Subcutaneous abdominal adipose tissue (tissue), 5 donors: ENCODE data around the gene PTPRU.
"Not testable (repeated sequence)": the region's sequence is repeated elsewhere in the genome, so short reads cannot be mapped to it uniquely, and the experiment has no call there.

Experiments used
- H3K27ac ChIP-seq: one replicate; pipeline ENCODE4 v1.7.0; 2013; ENCODE audit warnings: low read depth, mild to moderate bottlenecking, inconsistent platforms, low read length, moderate library complexity
- H3K27me3 ChIP-seq, 5 donors: one replicate each; pipeline ENCODE4 v1.7.0; 2013; ENCODE audit warnings: low read length in 5 of 5, inconsistent platforms in 1 of 5; ENCODE audit not compliant: control insufficient read depth in 5 of 5, insufficient read depth in 4 of 5
- H3K36me3 ChIP-seq, 5 donors: one replicate each; pipeline ENCODE4 v1.7.0; 2013; ENCODE audit warnings: low read length in 5 of 5; ENCODE audit not compliant: control insufficient read depth in 5 of 5, insufficient read depth in 5 of 5
- H3K4me1 ChIP-seq, 5 donors: one replicate each; pipeline ENCODE4 v1.7.0; 2013; ENCODE audit warnings: low read length in 5 of 5, mild to moderate bottlenecking in 3 of 5, moderate library complexity in 1 of 5; ENCODE audit not compliant: control insufficient read depth in 5 of 5, insufficient read depth in 5 of 5
- H3K4me3 ChIP-seq, 5 donors: one replicate each; pipeline ENCODE4 v1.7.0; 2013; ENCODE audit warnings: low read length in 5 of 5, low read depth in 1 of 5
- H3K9ac ChIP-seq, 5 donors: one replicate each; pipeline ENCODE4 v1.7.0; 2013; ENCODE audit warnings: low read length in 5 of 5, mild to moderate bottlenecking in 4 of 5, moderate library complexity in 3 of 5
- H3K9me3 ChIP-seq, 5 donors: one replicate each; pipeline ENCODE4 v1.7.0; 2013; ENCODE audit warnings: low read length in 5 of 5; ENCODE audit not compliant: control insufficient read depth in 5 of 5
- donor health status: healthy.
- donor health status: healthy.
- donor health status: healthy.
- donor health status: healthy.
- donor health status: healthy.

PTPRU gene

DNA sequence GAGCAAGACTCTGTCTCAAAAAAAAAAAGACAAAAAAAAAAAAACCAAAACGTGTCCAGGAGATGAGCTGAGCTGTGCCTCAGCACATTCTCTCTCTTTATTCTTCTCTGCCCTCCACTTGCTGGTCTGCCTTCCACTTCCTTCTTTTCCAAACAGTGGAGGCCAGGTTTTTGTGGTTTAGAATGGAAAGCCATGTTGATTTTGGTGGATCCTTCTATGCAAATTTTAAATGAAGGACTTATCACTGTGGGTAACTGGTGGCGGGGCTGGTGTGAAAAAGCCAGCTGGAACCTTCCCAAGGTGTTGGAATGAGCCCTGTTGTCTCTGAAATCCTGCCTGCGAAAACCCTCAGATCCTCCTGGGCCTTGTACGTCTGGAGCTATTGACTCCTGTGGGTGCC, 61.9 kb downstream of the PTPRU start:
- no peaks in the 10 kb centered on the region for H3K4me1 ChIP-seq
- no peaks in the 10 kb centered on the region for H3K9me3 ChIP-seq
- no peak overlapping the region for H3K4me3 ChIP-seq
- no peaks in the 10 kb centered on the region for H3K27me3 ChIP-seq
- no peak overlapping the region for H3K27ac ChIP-seq
- peaks cover 9 to 26% (median 12%) of the 10 kb centered on the region in 5 donors for H3K36me3 ChIP-seq
- H3K9ac ChIP-seq: no peak overlapping the region

DNA sequence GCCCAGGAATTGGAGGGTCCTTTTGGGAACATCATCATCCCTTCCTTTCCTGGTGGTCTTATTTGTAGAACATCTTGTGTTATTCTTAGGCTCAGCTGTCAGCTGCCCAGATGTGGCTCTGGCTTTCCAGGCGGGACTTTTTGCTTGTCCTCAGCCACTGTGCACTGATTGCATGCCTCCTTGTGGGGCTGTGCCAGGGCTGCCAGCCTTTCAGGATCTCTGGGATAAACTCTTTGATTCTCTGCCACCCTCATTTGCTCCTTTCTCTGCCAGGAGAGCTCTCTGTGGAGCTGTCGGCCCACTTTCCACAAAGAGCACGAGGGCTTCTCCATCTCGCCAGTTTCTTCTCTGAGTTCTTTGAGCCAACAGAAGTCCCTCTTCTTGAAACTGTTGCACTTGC, 63.1 kb downstream of the PTPRU start:
- Histone ChIP-seq H3K27me3 (no peaks in the 10 kb centered on the region), H3K9ac (no peak overlapping the region), H3K36me3 (peaks cover 6 to 37% (median 19%) of the 10 kb centered on the region in 5 donors), H3K4me3 (no peak overlapping the region), H3K9me3 (no peaks in the 10 kb centered on the region), H3K4me1 (no peaks in the 10 kb centered on the region), H3K27ac (no peak overlapping the region)

DNA sequence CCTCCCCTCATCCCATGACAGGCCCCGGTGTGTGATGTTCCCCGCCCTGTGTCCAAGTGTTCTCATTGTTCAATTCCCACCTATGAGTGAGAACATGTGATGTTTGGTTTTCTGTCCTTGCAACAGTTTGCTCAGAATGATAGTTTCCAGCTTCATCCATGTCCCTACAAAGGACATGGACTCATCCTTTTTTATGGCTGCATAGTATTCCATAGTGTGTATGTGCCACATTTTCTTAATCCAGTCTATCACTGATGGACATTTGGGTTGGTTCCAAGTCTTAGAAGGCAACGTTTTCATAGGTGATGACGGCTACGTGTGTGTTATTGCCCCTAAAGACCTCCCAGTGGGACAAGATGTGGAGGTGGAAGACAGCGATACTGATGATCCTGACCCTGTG, 65.4 kb downstream of the PTPRU start:
- not testable (repeated sequence) for H3K27me3 ChIP-seq, H3K4me3 ChIP-seq, H3K9ac ChIP-seq, H3K4me1 ChIP-seq, H3K27ac ChIP-seq, H3K9me3 ChIP-seq
- peaks cover 6 to 55% (median 35%) of the 10 kb centered on the region in 5 donors for H3K36me3 ChIP-seq

DNA sequence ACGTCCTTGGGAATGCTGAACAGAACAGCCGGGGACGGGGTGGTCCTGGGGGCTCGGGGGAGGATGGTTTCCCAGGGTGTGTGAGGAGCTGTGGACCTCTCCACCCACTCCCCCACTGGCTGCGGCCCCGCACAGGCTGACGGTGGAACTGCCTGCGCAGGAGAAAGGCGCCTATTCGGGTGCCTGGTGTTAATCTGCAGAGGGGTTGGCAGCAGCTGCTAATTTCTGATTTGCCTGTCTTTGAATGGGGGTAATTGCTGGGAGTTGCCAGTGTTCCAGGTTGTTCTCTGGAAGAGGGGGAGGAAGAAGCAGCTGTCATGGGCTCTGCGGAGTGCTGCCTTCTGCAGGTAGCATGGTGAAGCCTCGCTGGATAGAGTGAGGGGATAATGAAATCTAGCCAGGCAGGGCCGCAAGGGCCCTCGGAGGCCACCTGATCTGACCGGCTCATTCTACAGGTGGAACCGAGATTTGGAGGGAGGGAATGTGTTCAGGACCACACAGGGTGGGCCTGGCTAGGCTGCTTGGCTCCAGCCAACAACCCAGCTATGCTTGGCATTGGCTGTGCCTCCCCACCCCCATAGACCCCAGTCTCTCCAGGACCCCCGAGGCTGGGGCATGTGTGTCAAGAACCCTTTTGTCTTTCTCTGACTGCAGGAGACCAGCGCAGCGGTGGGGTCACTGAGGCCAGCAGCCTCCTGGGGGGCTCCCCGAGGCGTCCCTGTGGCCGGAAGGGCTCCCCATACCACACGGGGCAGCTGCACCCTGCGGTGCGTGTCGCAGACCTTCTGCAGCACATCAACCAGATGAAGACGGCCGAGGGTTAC, 67.1 kb downstream of the PTPRU start:
- no peak overlapping the region for H3K4me3 ChIP-seq
- H3K9ac ChIP-seq: no peak overlapping the region
- no peaks in the 10 kb centered on the region for H3K27me3 ChIP-seq
- H3K36me3 ChIP-seq: peaks cover 6 to 60% (median 31%) of the 10 kb centered on the region in 5 donors
- no peaks in the 10 kb centered on the region for H3K9me3 ChIP-seq
- H3K27ac ChIP-seq: no peak overlapping the region
- no peaks in the 10 kb centered on the region for H3K4me1 ChIP-seq

DNA sequence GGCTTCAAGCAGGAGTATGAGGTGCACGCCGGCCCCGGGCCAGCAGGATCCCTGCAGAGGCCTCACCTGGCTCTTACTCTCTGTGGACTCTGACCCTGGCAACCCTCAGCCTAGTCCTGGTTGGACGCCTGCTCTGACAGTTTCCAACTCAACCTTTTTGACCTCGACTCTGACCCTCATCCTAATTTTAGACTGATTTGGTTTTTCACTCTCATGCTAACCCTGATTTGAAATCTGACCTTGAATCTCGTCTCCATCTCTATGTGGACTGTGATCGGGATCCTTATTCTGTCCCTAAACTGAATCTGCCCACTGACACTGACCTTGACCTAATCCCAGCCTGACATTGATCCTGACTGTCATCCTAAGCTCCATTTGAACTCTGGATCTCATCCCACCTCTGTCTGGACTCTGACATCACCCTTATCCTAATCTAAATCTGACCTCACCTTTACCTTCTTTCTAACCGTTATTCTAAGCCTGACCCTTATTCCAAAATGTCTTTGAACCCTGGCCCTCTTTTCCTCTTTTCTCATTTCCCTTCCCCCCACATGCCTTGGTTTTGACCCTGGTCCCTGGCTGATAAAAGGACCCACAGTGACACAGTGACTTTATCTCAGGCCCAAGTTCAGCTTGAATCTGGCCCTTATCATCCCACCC, 67.8 kb downstream of the PTPRU start:
- Histone ChIP-seq H3K9ac (no peak overlapping the region), H3K27me3 (no peaks in the 10 kb centered on the region), H3K27ac (no peak overlapping the region), H3K36me3 (peaks cover 6 to 59% (median 29%) of the 10 kb centered on the region in 5 donors), H3K4me1 (no peaks in the 10 kb centered on the region), H3K4me3 (no peak overlapping the region), H3K9me3 (no peaks in the 10 kb centered on the region)

DNA sequence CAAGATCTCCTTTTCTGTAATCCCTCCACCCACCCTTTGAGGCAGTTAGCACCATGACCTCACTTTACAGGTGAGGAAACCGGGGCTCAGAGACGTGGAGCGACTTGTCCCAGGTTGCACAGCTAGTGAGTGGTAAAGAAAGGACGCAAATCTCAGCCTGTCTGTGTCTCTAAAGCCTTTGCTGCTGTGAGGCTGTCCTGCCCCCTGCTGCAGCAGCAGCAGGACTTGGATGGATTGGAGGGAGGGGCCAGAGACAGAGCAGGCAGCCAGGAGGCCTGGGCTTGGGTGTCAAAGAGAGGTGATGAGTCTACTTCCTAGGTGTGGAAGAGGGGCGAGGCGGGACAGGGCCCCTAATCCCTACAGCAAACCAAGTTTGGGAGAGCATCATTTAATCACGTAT, 69.6 kb downstream of the PTPRU start:
- Histone ChIP-seq H3K9ac (no peak overlapping the region), H3K4me1 (no peaks in the 10 kb centered on the region), H3K9me3 (no peaks in the 10 kb centered on the region), H3K4me3 (no peak overlapping the region), H3K36me3 (peaks cover 0 to 48% (median 26%) of the 10 kb centered on the region in 5 donors), H3K27me3 (no peaks in the 10 kb centered on the region), H3K27ac (no peak overlapping the region)

DNA sequence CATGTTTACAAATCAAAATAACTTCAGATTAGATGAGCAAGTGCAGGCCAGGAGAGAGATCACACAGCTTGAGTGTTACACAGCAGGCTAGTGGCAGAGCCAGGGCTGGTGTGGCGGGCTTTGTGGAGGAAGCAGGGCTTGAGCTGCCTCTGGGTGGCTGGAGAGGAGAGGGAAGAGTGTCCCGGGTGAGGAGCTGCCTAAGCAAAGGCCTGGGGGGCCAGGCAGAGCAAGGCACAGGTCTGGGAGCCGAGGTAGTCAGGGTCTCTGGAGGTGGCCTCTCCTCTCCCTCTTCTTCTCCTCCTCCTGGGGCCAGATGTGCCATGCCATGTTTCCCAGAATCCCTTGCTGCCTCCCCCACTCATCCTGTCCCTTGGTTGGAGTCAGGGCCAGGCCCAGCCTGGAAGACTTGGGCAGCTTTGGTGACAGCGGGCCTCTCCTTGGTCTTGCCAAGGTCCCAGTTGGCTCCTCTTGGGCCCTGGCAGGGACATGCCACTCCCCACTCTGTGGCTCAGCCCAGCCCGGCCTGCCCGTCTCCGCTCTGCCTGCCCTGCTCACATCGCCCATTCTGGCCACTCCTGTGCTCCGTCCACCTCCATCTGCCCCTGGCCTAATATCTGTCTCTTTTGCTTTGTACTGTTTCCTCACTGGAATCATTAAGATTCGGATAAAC, 70.3 kb downstream of the PTPRU start:
- Histone ChIP-seq H3K36me3 (peaks cover 0 to 50% (median 30%) of the 10 kb centered on the region in 5 donors), H3K4me1 (no peaks in the 10 kb centered on the region), H3K27me3 (no peaks in the 10 kb centered on the region), H3K4me3 (no peak overlapping the region), H3K27ac (no peak overlapping the region), H3K9ac (no peak overlapping the region), H3K9me3 (no peaks in the 10 kb centered on the region)

DNA sequence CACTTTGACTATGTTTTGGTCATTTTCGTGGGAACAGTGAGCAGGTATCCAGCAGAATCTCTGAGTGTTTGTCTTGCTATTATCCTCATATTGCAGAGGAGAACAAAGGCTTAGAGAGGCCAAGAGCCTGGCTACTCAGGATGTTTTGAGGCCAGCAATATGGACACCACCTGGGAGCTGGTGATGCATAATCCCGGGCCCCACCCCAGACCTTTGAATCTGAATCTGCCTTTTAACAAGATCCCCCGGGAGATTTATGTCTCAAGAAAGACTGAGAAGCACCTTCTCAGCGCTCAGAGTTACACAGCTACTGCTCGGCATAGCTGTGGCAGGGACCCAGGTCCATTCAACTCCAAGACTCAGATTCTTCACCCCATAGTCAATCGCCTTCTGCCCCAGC, 72.8 kb downstream of the PTPRU start:
- no peak overlapping the region for H3K27ac ChIP-seq
- no peaks in the 10 kb centered on the region for H3K27me3 ChIP-seq
- no peaks in the 10 kb centered on the region for H3K4me1 ChIP-seq
- H3K9ac ChIP-seq: no peak overlapping the region
- peaks cover 2 to 61% (median 38%) of the 10 kb centered on the region in 5 donors for H3K36me3 ChIP-seq
- H3K4me3 ChIP-seq: no peak overlapping the region
- no peaks in the 10 kb centered on the region for H3K9me3 ChIP-seq

DNA sequence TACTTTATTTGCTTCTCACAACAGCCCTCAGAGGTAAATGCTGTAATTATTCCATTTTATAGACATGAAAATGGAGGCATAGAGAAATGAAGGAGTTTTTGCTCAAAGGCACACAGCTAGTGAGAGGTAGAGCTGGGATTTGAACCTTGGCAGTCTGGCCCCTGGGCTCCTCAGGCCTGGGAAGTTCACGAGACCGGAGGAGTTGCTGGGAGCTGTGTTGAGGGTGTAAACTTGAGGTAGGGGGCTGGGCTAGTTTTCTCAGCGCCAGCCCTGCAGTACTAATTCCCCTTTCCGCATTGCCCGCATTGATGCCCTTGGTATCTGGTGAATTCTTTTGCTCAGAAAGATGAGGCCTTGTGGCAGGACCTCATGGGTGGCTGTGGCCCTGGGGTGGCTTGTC, 73.3 kb downstream of the PTPRU start:
- H3K9ac ChIP-seq: no peak overlapping the region
- no peaks in the 10 kb centered on the region for H3K9me3 ChIP-seq
- H3K4me3 ChIP-seq: no peak overlapping the region
- H3K36me3 ChIP-seq: peaks cover 5 to 58% (median 36%) of the 10 kb centered on the region in 5 donors
- no peaks in the 10 kb centered on the region for H3K27me3 ChIP-seq
- no peak overlapping the region for H3K27ac ChIP-seq
- no peaks in the 10 kb centered on the region for H3K4me1 ChIP-seq

DNA sequence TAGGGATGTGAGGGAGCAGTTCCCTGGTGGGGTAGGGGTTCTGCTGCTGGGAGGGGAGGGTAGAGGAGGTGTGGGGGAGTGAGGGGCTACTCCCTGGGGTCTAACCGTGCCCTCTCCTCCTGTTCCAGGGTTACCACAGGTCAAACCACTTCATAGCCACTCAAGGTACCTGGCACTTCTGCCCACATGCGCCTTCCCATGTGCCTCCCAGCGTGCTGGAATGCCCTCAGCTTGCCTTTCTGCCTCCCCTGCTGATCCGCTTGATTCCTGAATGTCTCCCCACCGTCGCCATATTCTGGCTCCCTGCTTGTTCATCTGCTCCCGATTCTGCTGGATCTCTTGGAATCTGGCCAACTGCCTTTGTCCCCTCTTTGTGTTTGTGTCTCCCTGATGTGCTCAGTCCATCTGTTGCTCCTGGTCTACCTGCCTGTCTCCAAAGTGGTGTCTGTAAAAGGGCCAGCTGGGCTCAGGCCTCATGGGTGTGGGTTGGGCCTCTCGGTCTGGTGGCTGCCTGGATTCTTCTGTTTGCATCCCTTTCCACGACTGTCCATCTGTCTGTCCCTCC, 74.4 kb downstream of the PTPRU start:
- Histone ChIP-seq H3K27me3 (no peaks in the 10 kb centered on the region), H3K27ac (no peak overlapping the region), H3K36me3 (peaks cover 5 to 58% (median 38%) of the 10 kb centered on the region in 5 donors)

More for the DNA sequence above, 74.4 kb downstream of the PTPRU start:
- no peak overlapping the region for H3K4me3 ChIP-seq
- H3K4me1 ChIP-seq: no peaks in the 10 kb centered on the region
- H3K9ac ChIP-seq: no peak overlapping the region
- H3K9me3 ChIP-seq: no peaks in the 10 kb centered on the region
